IMR-90 (cell line): ENCODE results near the gene DNMT1.

ENCODE experiments used
- BHLHE40 ChIP-seq: fragments of 150-350 bp; IDR thresholded peaks from 2 replicates; pipeline ENCODE4 v1.6.1; 2016; ENCODE audit warnings: mild to moderate bottlenecking, low read depth, low read length
- CEBPB ChIP-seq: IDR thresholded peaks from 2 replicates; pipeline ENCODE4 v1.6.1; 2012; ENCODE audit warnings: low read depth, low read length, improper control_type of control experiment
- CHD1 ChIP-seq: IDR thresholded peaks from 2 replicates; pipeline ENCODE4 v1.6.1; 2012; ENCODE audit warnings: low read depth, low read length, improper control_type of control experiment
- MAFK ChIP-seq: IDR thresholded peaks from 2 replicates; pipeline ENCODE4 v1.6.1; 2012; ENCODE audit warnings: low read depth, low read length, improper control_type of control experiment
- MAZ ChIP-seq: IDR thresholded peaks from 2 replicates; pipeline ENCODE4 v1.6.1; 2012; ENCODE audit warnings: low read depth, mild to moderate bottlenecking, low read length, improper control_type of control experiment, moderate library complexity, borderline replicate concordance
- NFE2L2 ChIP-seq: fragments of 150-350 bp; IDR thresholded peaks from 2 replicates; pipeline ENCODE4 v1.6.1; 2016; ENCODE audit warnings: low read depth, mild to moderate bottlenecking, low read length
- POLR2A ChIP-seq: IDR thresholded peaks from 2 replicates; pipeline ENCODE4 v1.6.1; 2012; ENCODE audit warnings: mild to moderate bottlenecking, low read depth, low read length
- RAD21 ChIP-seq: IDR thresholded peaks from 2 replicates; pipeline ENCODE4 v1.6.1; 2012; ENCODE audit warnings: low read length, improper control_type of control experiment
- RFX5 ChIP-seq: IDR thresholded peaks from 2 replicates; pipeline ENCODE4 v1.8.0; 2012; ENCODE audit warnings: low read depth, mild to moderate bottlenecking, low read length, moderate library complexity
- SMC3 ChIP-seq: fragments of 150-350 bp; IDR thresholded peaks from 2 replicates; pipeline ENCODE4 v1.6.1; 2016; ENCODE audit warnings: low read depth, mild to moderate bottlenecking, antibody characterized with exemption, low read length, moderate library complexity
- TF ChIP-seq, protein P1 (sequence below): conservative IDR thresholded peaks from 2 replicates; pipeline ENCODE4 v1.5.1; 2012; ENCODE audit warnings: mild to moderate bottlenecking, low read depth, low read length, improper control_type of control experiment
- TF ChIP-seq, protein P2 (sequence below): fragments of 150-350 bp; IDR thresholded peaks from 2 replicates; pipeline ENCODE4 v1.6.1; 2017; ENCODE audit warnings: mild to moderate bottlenecking, antibody characterized with exemption, low read length, low read depth

DNA sequence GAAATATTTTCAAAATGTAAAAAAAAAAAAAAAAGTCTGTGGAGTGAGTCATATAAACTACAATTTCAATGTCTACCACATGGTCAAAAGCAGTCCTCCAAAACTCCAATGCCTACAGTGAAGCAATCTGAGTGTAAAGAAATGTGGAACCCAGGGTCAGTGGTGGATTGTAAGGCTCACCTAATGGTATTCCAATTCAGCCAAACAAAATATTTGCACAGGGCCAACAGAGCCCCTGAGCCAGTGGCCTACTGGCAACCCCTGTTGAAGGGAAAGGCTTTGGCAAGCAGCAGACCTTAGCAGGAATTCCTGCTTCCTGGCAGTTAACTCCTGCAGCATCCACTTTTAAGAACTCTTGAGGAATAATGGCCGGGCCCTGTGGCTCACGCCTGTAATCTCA is 3.4 kb downstream of the DNMT1 start:
- TF ChIP-seq, protein P1, sequence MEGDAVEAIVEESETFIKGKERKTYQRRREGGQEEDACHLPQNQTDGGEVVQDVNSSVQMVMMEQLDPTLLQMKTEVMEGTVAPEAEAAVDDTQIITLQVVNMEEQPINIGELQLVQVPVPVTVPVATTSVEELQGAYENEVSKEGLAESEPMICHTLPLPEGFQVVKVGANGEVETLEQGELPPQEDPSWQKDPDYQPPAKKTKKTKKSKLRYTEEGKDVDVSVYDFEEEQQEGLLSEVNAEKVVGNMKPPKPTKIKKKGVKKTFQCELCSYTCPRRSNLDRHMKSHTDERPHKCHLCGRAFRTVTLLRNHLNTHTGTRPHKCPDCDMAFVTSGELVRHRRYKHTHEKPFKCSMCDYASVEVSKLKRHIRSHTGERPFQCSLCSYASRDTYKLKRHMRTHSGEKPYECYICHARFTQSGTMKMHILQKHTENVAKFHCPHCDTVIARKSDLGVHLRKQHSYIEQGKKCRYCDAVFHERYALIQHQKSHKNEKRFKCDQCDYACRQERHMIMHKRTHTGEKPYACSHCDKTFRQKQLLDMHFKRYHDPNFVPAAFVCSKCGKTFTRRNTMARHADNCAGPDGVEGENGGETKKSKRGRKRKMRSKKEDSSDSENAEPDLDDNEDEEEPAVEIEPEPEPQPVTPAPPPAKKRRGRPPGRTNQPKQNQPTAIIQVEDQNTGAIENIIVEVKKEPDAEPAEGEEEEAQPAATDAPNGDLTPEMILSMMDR: no peak
- TF ChIP-seq RFX5: no peak
- no peak for TF ChIP-seq NFE2L2
- no peak for TF ChIP-seq RAD21
- TF ChIP-seq POLR2A: no peak
- TF ChIP-seq CHD1: no peak
- no peak; the same call in 1 of the 2 replicates for TF ChIP-seq SMC3
- TF ChIP-seq MAFK: no peak
- TF ChIP-seq MAZ: no peak
- TF ChIP-seq, protein P2, sequence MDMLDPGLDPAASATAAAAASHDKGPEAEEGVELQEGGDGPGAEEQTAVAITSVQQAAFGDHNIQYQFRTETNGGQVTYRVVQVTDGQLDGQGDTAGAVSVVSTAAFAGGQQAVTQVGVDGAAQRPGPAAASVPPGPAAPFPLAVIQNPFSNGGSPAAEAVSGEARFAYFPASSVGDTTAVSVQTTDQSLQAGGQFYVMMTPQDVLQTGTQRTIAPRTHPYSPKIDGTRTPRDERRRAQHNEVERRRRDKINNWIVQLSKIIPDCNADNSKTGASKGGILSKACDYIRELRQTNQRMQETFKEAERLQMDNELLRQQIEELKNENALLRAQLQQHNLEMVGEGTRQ: 0 out of 2 replicates have a peak, but pooled peaks have one; percentile 21
- peak; percentile 94 for TF ChIP-seq CEBPB
- no peak for TF ChIP-seq BHLHE40
